Mesenchymal stem cell (in vitro differentiated cells and primary cell): Measurements from ENCODE around the gene SEMA3D.
A peak's percentile ranks its signal among the peaks of the same experiment; 100 is the strongest.

Experiments
- DNase-seq: peaks from one replicate; pipeline ENCODE4 v3.0.0-alpha.2; 2013
- H2AFZ ChIP-seq: one replicate; pipeline ENCODE4 v1.6.1; 2013; ENCODE audit warnings: low read depth, mild to moderate bottlenecking, control low read depth, inconsistent platforms, low read length, moderate library complexity
- H2AK5ac ChIP-seq: 2 replicates; pipeline ENCODE4 v1.6.1; 2013; ENCODE audit warnings: low read length, moderate library complexity, mild to moderate bottlenecking, inconsistent platforms; ENCODE audit not compliant: severe bottlenecking
- H2BK120ac ChIP-seq: one replicate; pipeline ENCODE4 v1.6.1; 2013; ENCODE audit warnings: low read depth, mild to moderate bottlenecking, inconsistent platforms, low read length, moderate library complexity
- H2BK12ac ChIP-seq, 2 experiments: one replicate each; pipeline ENCODE4 v1.6.1; 2013; ENCODE audit warnings: inconsistent platforms in 2 of 2, low read length in 2 of 2, mild to moderate bottlenecking in 2 of 2, moderate library complexity in 2 of 2, control low read depth in 1 of 2
- H2BK15ac ChIP-seq: one replicate; pipeline ENCODE4 v1.6.1; 2013; ENCODE audit warnings: mild to moderate bottlenecking, low read depth, inconsistent platforms; ENCODE audit not compliant: poor library complexity, severe bottlenecking
- H2BK5ac ChIP-seq: 2 replicates; pipeline ENCODE4 v1.6.1; 2013; ENCODE audit warnings: low read depth, mild to moderate bottlenecking, low read length, control low read depth, inconsistent platforms; ENCODE audit not compliant: poor library complexity, severe bottlenecking
- H3K14ac ChIP-seq, 2 experiments: one replicate each; pipeline ENCODE4 v1.6.1; 2013; ENCODE audit warnings: inconsistent platforms in 2 of 2, low read length in 2 of 2, control low read depth in 1 of 2, mild to moderate bottlenecking in 1 of 2, moderate library complexity in 1 of 2
- H3K18ac ChIP-seq, 2 experiments: one replicate each; pipeline ENCODE4 v1.6.1; 2013; ENCODE audit warnings: inconsistent platforms in 2 of 2, low read length in 2 of 2, control low read depth in 1 of 2, low read depth in 1 of 2, mild to moderate bottlenecking in 1 of 2
- H3K23ac ChIP-seq, 2 experiments: one replicate each; pipeline ENCODE4 v1.6.1; 2013; ENCODE audit warnings: inconsistent platforms in 2 of 2, low read length in 2 of 2, mild to moderate bottlenecking in 2 of 2, moderate library complexity in 2 of 2, control low read depth in 1 of 2
- H3K27ac ChIP-seq: 2 replicates; pipeline ENCODE4 v1.5.1; 2013; ENCODE audit warnings: mild to moderate bottlenecking, moderate library complexity, low read length, control low read depth, inconsistent platforms; ENCODE audit not compliant: poor library complexity, severe bottlenecking
- H3K27me3 ChIP-seq, 2 experiments: 2 replicates each; pipeline versions ENCODE4 v1.6.1 to v1.7.0; 2013; ENCODE audit warnings: low read length in 2 of 2, mild to moderate bottlenecking in 2 of 2, moderate library complexity in 2 of 2, control low read depth in 1 of 2, inconsistent platforms in 1 of 2; ENCODE audit not compliant: control insufficient read depth in 1 of 2, insufficient read depth in 1 of 2
- H3K36me3 ChIP-seq, 2 experiments: 2 replicates each; pipeline versions ENCODE4 v1.6.1 to v1.7.0; 2013; ENCODE audit warnings: low read length in 2 of 2, control low read depth in 1 of 2, inconsistent platforms in 1 of 2, low read depth in 1 of 2, mild to moderate bottlenecking in 1 of 2; ENCODE audit not compliant: insufficient read depth in 2 of 2, control insufficient read depth in 1 of 2
- H3K4ac ChIP-seq, 2 experiments: one replicate each; pipeline ENCODE4 v1.6.1; 2013; ENCODE audit warnings: inconsistent platforms in 2 of 2, low read length in 2 of 2, mild to moderate bottlenecking in 2 of 2, moderate library complexity in 2 of 2, control low read depth in 1 of 2, low read depth in 1 of 2
- H3K4me1 ChIP-seq: 2 replicates; pipeline ENCODE4 v1.6.1; 2013; ENCODE audit warnings: low read depth, low read length, control low read depth; ENCODE audit not compliant: control insufficient read depth, insufficient read depth
- H3K4me2 ChIP-seq: 2 replicates; pipeline ENCODE4 v1.6.1; 2013; ENCODE audit warnings: low read length, mild to moderate bottlenecking, inconsistent platforms; ENCODE audit not compliant: poor library complexity, severe bottlenecking
- H3K4me3 ChIP-seq, 2 experiments: 2 replicates each; pipeline versions ENCODE4 v1.5.1 to v1.7.0; 2013; ENCODE audit warnings: low read length in 2 of 2, mild to moderate bottlenecking in 2 of 2, control low read depth in 1 of 2, low read depth in 1 of 2; ENCODE audit not compliant: insufficient read depth in 1 of 2
- H3K79me1 ChIP-seq: replicated peaks from 2 replicates; pipeline ENCODE4 v1.6.1; 2013; ENCODE audit warnings: mild to moderate bottlenecking, control low read depth, low read length, inconsistent platforms; ENCODE audit not compliant: poor library complexity, severe bottlenecking
- H3K9ac ChIP-seq: 2 replicates; pipeline ENCODE4 v1.7.0; 2013; ENCODE audit warnings: mild to moderate bottlenecking, low read length, moderate library complexity
- H3K9me3 ChIP-seq: 2 replicates; pipeline ENCODE4 v1.7.0; 2013; ENCODE audit warnings: mild to moderate bottlenecking, low read length; ENCODE audit not compliant: control insufficient read depth
- H4K8ac ChIP-seq: one replicate; pipeline ENCODE4 v1.6.1; 2013; ENCODE audit warnings: inconsistent platforms, mild to moderate bottlenecking, low read length, moderate library complexity
- H4K91ac ChIP-seq: one replicate; pipeline ENCODE4 v1.6.1; 2013; ENCODE audit warnings: mild to moderate bottlenecking, low read length, inconsistent platforms
- WGBS: methylation state at CpG from one replicate; pipeline ENCODE4 v1.1.7; 2013; ENCODE audit warnings: mixed read lengths; 5-methylcytosine and 5-hydroxymethylcytosine counted together

The SEMA3D gene

GRCh38 chr7:85006754-85007153, 180.1 kb downstream of the SEMA3D start:
- H3K18ac ChIP-seq = no peak overlapping the region
- H3K4me3 ChIP-seq = no peak overlapping the region
- no peak overlapping the region for H3K14ac ChIP-seq
- DNase-seq = no peak
- H3K4me2 ChIP-seq = no peak overlapping the region
- no peak overlapping the region for H3K27ac ChIP-seq
- H2BK5ac ChIP-seq = no peak overlapping the region
- H2BK120ac ChIP-seq = no peak overlapping the region
- H3K9ac ChIP-seq = no peak overlapping the region
- H2AK5ac ChIP-seq = no peak overlapping the region
- H3K9me3 ChIP-seq = no peaks in the 10 kb centered on the region
- H3K79me1 ChIP-seq = no peaks in the 10 kb centered on the region
- H3K4ac ChIP-seq = no peak overlapping the region
- no peak overlapping the region for H4K8ac ChIP-seq
- no peak overlapping the region for H2BK15ac ChIP-seq
- H3K4me1 ChIP-seq = peaks cover 2% of the 10 kb centered on the region
- H4K91ac ChIP-seq = no peak overlapping the region
- no CpG with 5 or more reads among the region's 1 CpG for WGBS
- H3K23ac ChIP-seq = no peak overlapping the region
- H3K36me3 ChIP-seq = no peaks in the 10 kb centered on the region
- H2AFZ ChIP-seq = no peak overlapping the region
- no peak overlapping the region for H2BK12ac ChIP-seq
- H3K27me3 ChIP-seq = no peaks in the 10 kb centered on the region

- H2BK120ac ChIP-seq = peak overlapping the region; percentile 34
- 32% methylated on average over 2 of the region's 2 CpGs for WGBS
- no peaks in the 10 kb centered on the region for H3K36me3 ChIP-seq
- no peak overlapping the region for H3K14ac ChIP-seq
- H2BK15ac ChIP-seq = no peak overlapping the region
- H3K9ac ChIP-seq = no peak overlapping the region
- H2BK12ac ChIP-seq = no peak overlapping the region
- H4K91ac ChIP-seq = no peak overlapping the region
- peak overlapping the region; percentile 22 for H3K4me2 ChIP-seq
- no peaks in the 10 kb centered on the region for H3K79me1 ChIP-seq
- peak overlapping the region; percentile 54 for H3K27ac ChIP-seq
- H4K8ac ChIP-seq = no peak overlapping the region
- H3K27me3 ChIP-seq = no peaks in the 10 kb centered on the region
- no peaks in the 10 kb centered on the region for H3K9me3 ChIP-seq
- H3K4me3 ChIP-seq = no peak overlapping the region
- H3K4ac ChIP-seq = peak overlapping the region in 1 of 2 experiments; percentile 41
- H3K18ac ChIP-seq = peak overlapping the region in 1 of 2 experiments; percentile 52
- H3K23ac ChIP-seq = no peak overlapping the region
- H2AK5ac ChIP-seq = no peak overlapping the region
- no peak overlapping the region for H2BK5ac ChIP-seq
- peak overlapping the region; percentile 63 for H2AFZ ChIP-seq
- peaks cover 3% of the 10 kb centered on the region for H3K4me1 ChIP-seq
- peak; percentile 20 for DNase-seq
Measured at GRCh38 chr7:85004402-85004801, 182.5 kb downstream of the SEMA3D start.

- Histone ChIP-seq H2AFZ (no peak overlapping the region), H3K4me1 (peaks cover 3% of the 10 kb centered on the region), H3K4me3 (no peak overlapping the region), H2BK5ac (no peak overlapping the region), H2BK15ac (no peak overlapping the region), H3K9me3 (no peaks in the 10 kb centered on the region), H3K4ac (no peak overlapping the region), H3K27ac (no peak overlapping the region), H2BK12ac (no peak overlapping the region), H3K18ac (no peak overlapping the region), H2AK5ac (no peak overlapping the region), H4K8ac (no peak overlapping the region), H3K36me3 (no peaks in the 10 kb centered on the region), H2BK120ac (no peak overlapping the region), H3K14ac (no peak overlapping the region), H3K9ac (no peak overlapping the region), H3K27me3 (no peaks in the 10 kb centered on the region), H3K4me2 (no peak overlapping the region), H4K91ac (no peak overlapping the region), H3K23ac (no peak overlapping the region), H3K79me1 (no peaks in the 10 kb centered on the region)
- WGBS = no CpG with 5 or more reads among the region's 3 CpGs
- peak; percentile 16 for DNase-seq
Measured at GRCh38 chr7:85001495-85002345, 185.1 kb downstream of the SEMA3D start.

- no peaks in the 10 kb centered on the region for H3K79me1 ChIP-seq
- H4K91ac ChIP-seq = no peak overlapping the region
- no peak overlapping the region for H2AK5ac ChIP-seq
- H3K9ac ChIP-seq = no peak overlapping the region
- H3K4me1 ChIP-seq = peaks cover 3% of the 10 kb centered on the region
- H3K4ac ChIP-seq = no peak overlapping the region
- no peak overlapping the region for H2BK5ac ChIP-seq
- peak overlapping the region in 1 of 2 experiments; percentile 4 for H2BK12ac ChIP-seq
- no peaks in the 10 kb centered on the region for H3K27me3 ChIP-seq
- H2BK120ac ChIP-seq = no peak overlapping the region
- no peak overlapping the region for H3K27ac ChIP-seq
- no peak overlapping the region for H2BK15ac ChIP-seq
- H3K9me3 ChIP-seq = no peaks in the 10 kb centered on the region
- no peak overlapping the region for H3K18ac ChIP-seq
- DNase-seq = no peak
- no peak overlapping the region for H2AFZ ChIP-seq
- 95% methylated on average over 1 of the region's 1 CpG for WGBS
- no peak overlapping the region for H3K23ac ChIP-seq
- H3K36me3 ChIP-seq = no peaks in the 10 kb centered on the region
- H3K14ac ChIP-seq = no peak overlapping the region
- H4K8ac ChIP-seq = no peak overlapping the region
- no peak overlapping the region for H3K4me2 ChIP-seq
- H3K4me3 ChIP-seq = no peak overlapping the region
Measured at GRCh38 chr7:85000735-85001350, 186.0 kb downstream of the SEMA3D start.
